Mesenchymal stem cell (in vitro differentiated cells and primary cell): ENCODE results near the gene MISP.

ENCODE experiments used
- DNase-seq: peaks from one replicate; pipeline ENCODE4 v3.0.0-alpha.2; 2013
- H2AFZ ChIP-seq: one replicate; pipeline ENCODE4 v1.6.1; 2013; ENCODE audit warnings: low read depth, mild to moderate bottlenecking, control low read depth, inconsistent platforms, low read length, moderate library complexity
- H2AK5ac ChIP-seq: 2 replicates; pipeline ENCODE4 v1.6.1; 2013; ENCODE audit warnings: low read length, moderate library complexity, mild to moderate bottlenecking, inconsistent platforms; ENCODE audit not compliant: severe bottlenecking
- H2BK120ac ChIP-seq: one replicate; pipeline ENCODE4 v1.6.1; 2013; ENCODE audit warnings: low read depth, mild to moderate bottlenecking, inconsistent platforms, low read length, moderate library complexity
- H2BK12ac ChIP-seq, 2 experiments: one replicate each; pipeline ENCODE4 v1.6.1; 2013; ENCODE audit warnings: inconsistent platforms in 2 of 2, low read length in 2 of 2, mild to moderate bottlenecking in 2 of 2, moderate library complexity in 2 of 2, control low read depth in 1 of 2
- H2BK15ac ChIP-seq: one replicate; pipeline ENCODE4 v1.6.1; 2013; ENCODE audit warnings: mild to moderate bottlenecking, low read depth, inconsistent platforms; ENCODE audit not compliant: poor library complexity, severe bottlenecking
- H2BK5ac ChIP-seq: 2 replicates; pipeline ENCODE4 v1.6.1; 2013; ENCODE audit warnings: low read depth, mild to moderate bottlenecking, low read length, control low read depth, inconsistent platforms; ENCODE audit not compliant: poor library complexity, severe bottlenecking
- H3K14ac ChIP-seq, 2 experiments: one replicate each; pipeline ENCODE4 v1.6.1; 2013; ENCODE audit warnings: inconsistent platforms in 2 of 2, low read length in 2 of 2, control low read depth in 1 of 2, mild to moderate bottlenecking in 1 of 2, moderate library complexity in 1 of 2
- H3K18ac ChIP-seq, 2 experiments: one replicate each; pipeline ENCODE4 v1.6.1; 2013; ENCODE audit warnings: inconsistent platforms in 2 of 2, low read length in 2 of 2, control low read depth in 1 of 2, low read depth in 1 of 2, mild to moderate bottlenecking in 1 of 2
- H3K23ac ChIP-seq, 2 experiments: one replicate each; pipeline ENCODE4 v1.6.1; 2013; ENCODE audit warnings: inconsistent platforms in 2 of 2, low read length in 2 of 2, mild to moderate bottlenecking in 2 of 2, moderate library complexity in 2 of 2, control low read depth in 1 of 2
- H3K27ac ChIP-seq: 2 replicates; pipeline ENCODE4 v1.5.1; 2013; ENCODE audit warnings: mild to moderate bottlenecking, moderate library complexity, low read length, control low read depth, inconsistent platforms; ENCODE audit not compliant: poor library complexity, severe bottlenecking
- H3K27me3 ChIP-seq, 2 experiments: 2 replicates each; pipeline versions ENCODE4 v1.6.1 to v1.7.0; 2013; ENCODE audit warnings: low read length in 2 of 2, mild to moderate bottlenecking in 2 of 2, moderate library complexity in 2 of 2, control low read depth in 1 of 2, inconsistent platforms in 1 of 2; ENCODE audit not compliant: control insufficient read depth in 1 of 2, insufficient read depth in 1 of 2
- H3K36me3 ChIP-seq, 2 experiments: 2 replicates each; pipeline versions ENCODE4 v1.6.1 to v1.7.0; 2013; ENCODE audit warnings: low read length in 2 of 2, control low read depth in 1 of 2, inconsistent platforms in 1 of 2, low read depth in 1 of 2, mild to moderate bottlenecking in 1 of 2; ENCODE audit not compliant: insufficient read depth in 2 of 2, control insufficient read depth in 1 of 2
- H3K4ac ChIP-seq, 2 experiments: one replicate each; pipeline ENCODE4 v1.6.1; 2013; ENCODE audit warnings: inconsistent platforms in 2 of 2, low read length in 2 of 2, mild to moderate bottlenecking in 2 of 2, moderate library complexity in 2 of 2, control low read depth in 1 of 2, low read depth in 1 of 2
- H3K4me1 ChIP-seq: 2 replicates; pipeline ENCODE4 v1.6.1; 2013; ENCODE audit warnings: low read depth, low read length, control low read depth; ENCODE audit not compliant: control insufficient read depth, insufficient read depth
- H3K4me2 ChIP-seq: 2 replicates; pipeline ENCODE4 v1.6.1; 2013; ENCODE audit warnings: low read length, mild to moderate bottlenecking, inconsistent platforms; ENCODE audit not compliant: poor library complexity, severe bottlenecking
- H3K4me3 ChIP-seq, 2 experiments: 2 replicates each; pipeline versions ENCODE4 v1.5.1 to v1.7.0; 2013; ENCODE audit warnings: low read length in 2 of 2, mild to moderate bottlenecking in 2 of 2, control low read depth in 1 of 2, low read depth in 1 of 2; ENCODE audit not compliant: insufficient read depth in 1 of 2
- H3K79me1 ChIP-seq: replicated peaks from 2 replicates; pipeline ENCODE4 v1.6.1; 2013; ENCODE audit warnings: mild to moderate bottlenecking, control low read depth, low read length, inconsistent platforms; ENCODE audit not compliant: poor library complexity, severe bottlenecking
- H3K9ac ChIP-seq: 2 replicates; pipeline ENCODE4 v1.7.0; 2013; ENCODE audit warnings: mild to moderate bottlenecking, low read length, moderate library complexity
- H3K9me3 ChIP-seq: 2 replicates; pipeline ENCODE4 v1.7.0; 2013; ENCODE audit warnings: mild to moderate bottlenecking, low read length; ENCODE audit not compliant: control insufficient read depth
- H4K8ac ChIP-seq: one replicate; pipeline ENCODE4 v1.6.1; 2013; ENCODE audit warnings: inconsistent platforms, mild to moderate bottlenecking, low read length, moderate library complexity
- H4K91ac ChIP-seq: one replicate; pipeline ENCODE4 v1.6.1; 2013; ENCODE audit warnings: mild to moderate bottlenecking, low read length, inconsistent platforms
- WGBS: methylation state at CpG from one replicate; pipeline ENCODE4 v1.1.7; 2013; ENCODE audit warnings: mixed read lengths; 5-methylcytosine and 5-hydroxymethylcytosine counted together

Gene MISP

DNA sequence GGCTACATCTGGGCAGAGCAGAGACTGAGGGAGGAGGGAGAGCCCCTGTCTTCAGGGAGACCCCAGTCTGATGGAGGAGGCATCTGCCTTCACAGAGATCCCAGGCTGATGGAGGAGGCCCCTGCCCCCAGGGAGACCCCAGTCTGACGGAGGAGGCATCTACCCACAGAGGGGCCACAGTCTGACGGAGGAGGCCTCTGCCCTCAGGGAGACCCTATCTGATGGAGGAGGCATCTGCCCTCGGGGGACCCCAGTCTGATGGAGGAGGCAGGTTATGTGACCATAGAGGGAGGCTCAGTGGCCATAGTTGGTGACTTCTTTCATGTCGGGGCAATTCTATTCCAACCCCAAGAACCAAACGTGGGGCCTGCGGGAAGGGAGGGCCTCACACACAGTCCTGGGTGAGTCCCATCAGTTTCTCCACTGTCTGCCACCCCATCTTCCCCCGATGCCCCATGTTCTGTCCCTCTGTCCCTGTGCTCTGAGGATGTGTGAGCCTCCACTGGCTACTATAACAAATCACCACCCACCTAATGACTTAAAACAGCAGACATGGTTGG lies 14.3 kb downstream of the MISP start:
- no peak overlapping the region for H3K4ac ChIP-seq
- no peak overlapping the region for H3K14ac ChIP-seq
- no peaks in the 10 kb centered on the region for H3K27me3 ChIP-seq
- WGBS: 79% methylated on average over 7 of the region's 7 CpGs
- no peak overlapping the region for H3K27ac ChIP-seq
- no peak overlapping the region for H2BK5ac ChIP-seq
- H3K4me2 ChIP-seq: no peak overlapping the region
- no peak overlapping the region for H3K23ac ChIP-seq
- no peaks in the 10 kb centered on the region for H3K79me1 ChIP-seq
- no peak overlapping the region for H4K91ac ChIP-seq
- no peak overlapping the region for H2AK5ac ChIP-seq
- H2BK15ac ChIP-seq: no peak overlapping the region
- no peak overlapping the region for H3K18ac ChIP-seq
- no peak overlapping the region for H2BK120ac ChIP-seq
- no peak overlapping the region for H2BK12ac ChIP-seq
- no peak overlapping the region for H3K9ac ChIP-seq
- H3K9me3 ChIP-seq: peaks cover 5% of the 10 kb centered on the region
- no peak overlapping the region for H3K4me3 ChIP-seq
- no peaks in the 10 kb centered on the region for H3K36me3 ChIP-seq
- no peak for DNase-seq
- peaks cover 5% of the 10 kb centered on the region for H3K4me1 ChIP-seq
- no peak overlapping the region for H4K8ac ChIP-seq
- no peak overlapping the region for H2AFZ ChIP-seq

DNA sequence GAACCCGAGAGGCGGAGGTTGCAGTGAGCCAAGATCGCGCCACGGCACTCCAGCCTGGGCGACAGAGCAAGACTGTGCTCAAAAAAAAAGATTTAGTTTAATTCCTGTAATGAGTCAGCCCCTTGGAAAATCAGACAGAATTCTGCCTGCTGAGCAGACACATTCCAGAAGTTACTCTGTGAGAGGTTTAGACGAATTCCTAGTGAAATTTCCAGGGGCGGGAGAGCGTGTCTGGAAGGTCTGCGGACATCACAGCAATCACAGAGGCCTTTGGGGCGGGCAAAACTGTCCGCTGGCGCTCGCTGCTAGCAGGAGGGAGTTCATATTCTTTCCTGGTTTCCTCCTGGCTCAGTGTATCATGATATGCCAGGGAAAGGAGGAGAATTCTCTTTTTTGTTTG lies 17.5 kb downstream of the MISP start:
- H3K9me3 ChIP-seq: no peaks in the 10 kb centered on the region
- H2BK5ac ChIP-seq: peak overlapping the region; percentile 51
- no peak overlapping the region for H2AFZ ChIP-seq
- peak overlapping the region; percentile 18 to 30 for H3K18ac ChIP-seq
- no peak overlapping the region for H2BK120ac ChIP-seq
- WGBS: 25% methylated on average over 14 of the region's 14 CpGs
- H3K4me3 ChIP-seq: no peak overlapping the region
- H3K23ac ChIP-seq: no peak overlapping the region
- peak overlapping the region; percentile 92 for H3K27ac ChIP-seq
- no peak overlapping the region for H3K14ac ChIP-seq
- H2AK5ac ChIP-seq: no peak overlapping the region
- peak overlapping the region; percentile 41 for H4K8ac ChIP-seq
- no peak overlapping the region for H3K4ac ChIP-seq
- no peak overlapping the region for H2BK12ac ChIP-seq
- H3K36me3 ChIP-seq: no peaks in the 10 kb centered on the region
- peaks cover 11% of the 10 kb centered on the region for H3K4me1 ChIP-seq
- no peak overlapping the region for H2BK15ac ChIP-seq
- H3K27me3 ChIP-seq: no peaks in the 10 kb centered on the region
- no peaks in the 10 kb centered on the region for H3K79me1 ChIP-seq
- DNase-seq: peak; percentile 94
- peak overlapping the region; percentile 31 for H3K9ac ChIP-seq
- no peak overlapping the region for H4K91ac ChIP-seq
- peak overlapping the region; percentile 33 for H3K4me2 ChIP-seq

DNA sequence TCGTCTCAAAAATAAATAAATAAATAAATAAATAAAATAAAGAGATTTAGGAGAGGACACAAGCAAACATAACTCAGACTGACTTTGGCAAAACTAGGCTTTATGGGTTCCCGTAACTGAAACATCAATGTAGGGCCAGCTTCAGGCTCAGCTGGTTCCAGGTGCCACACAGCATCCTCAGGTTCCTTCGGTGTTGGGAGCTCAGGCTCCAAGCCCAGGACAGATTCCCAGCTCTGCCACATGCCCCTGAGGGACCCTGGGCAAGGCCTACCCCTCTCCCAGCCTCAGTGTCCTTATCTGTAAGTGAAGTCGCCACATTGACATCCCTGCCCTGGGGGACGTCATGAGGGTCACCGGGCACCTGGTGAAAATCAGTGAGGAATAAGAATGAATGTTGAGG lies 18.7 kb downstream of the MISP start:
- no peak overlapping the region for H3K27ac ChIP-seq
- H3K36me3 ChIP-seq: no peaks in the 10 kb centered on the region
- no peak overlapping the region for H3K4ac ChIP-seq
- H3K27me3 ChIP-seq: no peaks in the 10 kb centered on the region
- H4K91ac ChIP-seq: no peak overlapping the region
- H3K4me1 ChIP-seq: peaks cover 13% of the 10 kb centered on the region
- H3K9me3 ChIP-seq: no peaks in the 10 kb centered on the region
- H2BK120ac ChIP-seq: no peak overlapping the region
- no peak overlapping the region for H2BK15ac ChIP-seq
- peak overlapping the region in 1 of 2 experiments; percentile 15 for H2BK12ac ChIP-seq
- DNase-seq: no peak
- H3K79me1 ChIP-seq: no peaks in the 10 kb centered on the region
- H3K4me2 ChIP-seq: no peak overlapping the region
- no peak overlapping the region for H3K14ac ChIP-seq
- H3K18ac ChIP-seq: no peak overlapping the region
- H3K4me3 ChIP-seq: no peak overlapping the region
- WGBS: over 99% methylated on average over 5 of the region's 6 CpGs
- no peak overlapping the region for H3K23ac ChIP-seq
- H2AK5ac ChIP-seq: peak overlapping the region; percentile 19
- no peak overlapping the region for H2AFZ ChIP-seq
- H3K9ac ChIP-seq: no peak overlapping the region
- no peak overlapping the region for H2BK5ac ChIP-seq
- H4K8ac ChIP-seq: no peak overlapping the region

DNA sequence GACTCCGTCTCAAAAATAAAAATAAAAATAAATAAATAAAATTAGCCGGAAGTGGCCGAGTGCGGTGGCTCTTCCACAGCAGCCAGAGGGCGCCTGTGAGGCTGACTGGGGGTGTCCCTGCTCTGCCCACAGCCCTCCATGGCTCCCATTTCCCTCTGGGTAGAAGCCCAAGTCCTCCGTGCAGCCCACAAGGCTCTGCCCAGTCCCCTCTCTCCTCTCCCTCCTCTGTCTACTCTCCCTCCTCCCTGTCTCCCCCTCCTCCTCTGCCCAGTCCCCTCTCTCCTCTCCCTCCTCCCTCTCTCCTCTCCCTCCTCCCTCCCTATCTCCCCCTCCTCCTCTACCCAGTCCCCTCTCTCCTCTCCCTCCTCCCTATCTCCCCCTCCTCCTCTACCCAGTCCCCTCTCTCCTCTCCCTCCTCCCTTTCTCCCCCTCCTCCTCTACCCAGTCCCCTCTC lies 20.4 kb downstream of the MISP start:
- H2BK120ac ChIP-seq: no peak overlapping the region
- WGBS: 41% methylated on average over 5 of the region's 6 CpGs
- no peak overlapping the region for H3K27ac ChIP-seq
- H3K23ac ChIP-seq: no peak overlapping the region
- no peaks in the 10 kb centered on the region for H3K36me3 ChIP-seq
- no peaks in the 10 kb centered on the region for H3K9me3 ChIP-seq
- no peak overlapping the region for H3K4me2 ChIP-seq
- no peaks in the 10 kb centered on the region for H3K27me3 ChIP-seq
- no peaks in the 10 kb centered on the region for H3K79me1 ChIP-seq
- H3K4ac ChIP-seq: no peak overlapping the region
- DNase-seq: peak; percentile 70
- no peak overlapping the region for H2AFZ ChIP-seq
- H3K14ac ChIP-seq: no peak overlapping the region
- H2BK15ac ChIP-seq: no peak overlapping the region
- H3K9ac ChIP-seq: no peak overlapping the region
- H3K4me1 ChIP-seq: peaks cover 16% of the 10 kb centered on the region
- no peak overlapping the region for H2BK5ac ChIP-seq
- H4K8ac ChIP-seq: peak overlapping the region; percentile 57
- H2BK12ac ChIP-seq: no peak overlapping the region
- H3K18ac ChIP-seq: peak overlapping the region in 1 of 2 experiments; percentile 23
- no peak overlapping the region for H3K4me3 ChIP-seq
- H2AK5ac ChIP-seq: no peak overlapping the region
- H4K91ac ChIP-seq: no peak overlapping the region
